HEK293T (cell line): ENCODE data around the gene CLASP1.

ENCODE experiments used
- ARNT ChIP-seq: fragments of 450-650 bp; IDR thresholded peaks from 2 replicates; pipeline ENCODE4 v1.6.1; 2017; ENCODE audit warnings: mild to moderate bottlenecking
- BHLHE40 ChIP-seq: fragments of 450-650 bp; IDR thresholded peaks from 2 replicates; pipeline ENCODE4 v1.6.1; 2016; ENCODE audit warnings: mild to moderate bottlenecking, moderate library complexity, borderline replicate concordance
- CTBP1 ChIP-seq: fragments of 450-650 bp; IDR thresholded peaks from 2 replicates; pipeline ENCODE4 v1.6.1; 2016; ENCODE audit warnings: borderline replicate concordance
- FOXA1 ChIP-seq: fragments of 450-650 bp; IDR thresholded peaks from 2 replicates; pipeline ENCODE4 v1.6.1; 2016; ENCODE audit warnings: mild to moderate bottlenecking
- FOXK2 ChIP-seq: fragments of 450-650 bp; IDR thresholded peaks from 2 replicates; pipeline ENCODE4 v1.6.1; 2016; ENCODE audit warnings: mild to moderate bottlenecking
- FOXM1 ChIP-seq: fragments of 450-650 bp; IDR thresholded peaks from 2 replicates; pipeline ENCODE4 v1.6.1; 2017; ENCODE audit warnings: mild to moderate bottlenecking, borderline replicate concordance
- HDGF ChIP-seq: fragments of 450-650 bp; IDR thresholded peaks from 2 replicates; pipeline ENCODE4 v1.6.1; 2017; ENCODE audit warnings: antibody characterized with exemption, borderline replicate concordance
- L3MBTL2 ChIP-seq: fragments of 450-650 bp; conservative IDR thresholded peaks from 2 replicates; pipeline ENCODE4 v1.6.1; 2016; ENCODE audit warnings: mild to moderate bottlenecking
- NFRKB ChIP-seq: fragments of 450-650 bp; IDR thresholded peaks from 2 replicates; pipeline ENCODE4 v1.6.1; 2016; ENCODE audit warnings: mild to moderate bottlenecking, moderate library complexity
- SP1 ChIP-seq: fragments of 450-650 bp; IDR thresholded peaks from 2 replicates; pipeline ENCODE4 v1.6.1; 2017
- SUZ12 ChIP-seq: fragments of 450-650 bp; IDR thresholded peaks from 2 replicates; pipeline ENCODE4 v1.6.1; 2016; ENCODE audit warnings: mild to moderate bottlenecking
- TARDBP ChIP-seq: fragments of 450-650 bp; IDR thresholded peaks from 2 replicates; pipeline ENCODE4 v1.6.1; 2016
- ZNF384 ChIP-seq: fragments of 450-650 bp; IDR thresholded peaks from 2 replicates; pipeline ENCODE4 v1.6.1; 2016
- TF ChIP-seq, protein P1 (sequence below): fragments of 450-650 bp; IDR thresholded peaks from 2 replicates; pipeline ENCODE4 v1.6.1; 2016

- TF ChIP-seq NFRKB (no peak), ARNT (no peak), BHLHE40 (no peak), ZNF384 (no peak), FOXA1 (no peak), FOXM1 (no peak), L3MBTL2 (no peak), SP1 (no peak), TARDBP (no peak), HDGF (no peak), FOXK2 (no peak), CTBP1 (no peak), SUZ12 (no peak)
- TF ChIP-seq, protein P1, sequence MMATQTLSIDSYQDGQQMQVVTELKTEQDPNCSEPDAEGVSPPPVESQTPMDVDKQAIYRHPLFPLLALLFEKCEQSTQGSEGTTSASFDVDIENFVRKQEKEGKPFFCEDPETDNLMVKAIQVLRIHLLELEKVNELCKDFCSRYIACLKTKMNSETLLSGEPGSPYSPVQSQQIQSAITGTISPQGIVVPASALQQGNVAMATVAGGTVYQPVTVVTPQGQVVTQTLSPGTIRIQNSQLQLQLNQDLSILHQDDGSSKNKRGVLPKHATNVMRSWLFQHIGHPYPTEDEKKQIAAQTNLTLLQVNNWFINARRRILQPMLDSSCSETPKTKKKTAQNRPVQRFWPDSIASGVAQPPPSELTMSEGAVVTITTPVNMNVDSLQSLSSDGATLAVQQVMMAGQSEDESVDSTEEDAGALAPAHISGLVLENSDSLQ = no peak
Measured at GRCh38 chr2:121489911-121490583, 159.2 kb downstream of the CLASP1 start.
